ENCODE measurements around the gene TNNI3K.

The TNNI3K gene

GRCh38 chr1:74583397-74583796 is 348.2 kb downstream of the TNNI3K start:
- DNase-seq = no peak

- no peak for DNase-seq
These were observed 349.0 kb downstream of the TNNI3K start for GRCh38 chr1:74584185-74584584.

GRCh38 chr1:74586253-74586897 is 351.2 kb downstream of the TNNI3K start:
- no peak for DNase-seq

GRCh38 chr1:74587888-74588287 is 352.7 kb downstream of the TNNI3K start:
- no peak for DNase-seq

GRCh38 chr1:74590288-74590687 is 355.1 kb downstream of the TNNI3K start:
- no peak for DNase-seq

- no peak for DNase-seq
These were observed 356.8 kb downstream of the TNNI3K start for GRCh38 chr1:74591949-74592348.

GRCh38 chr1:74592580-74593355 is 357.6 kb downstream of the TNNI3K start:
- no peak for DNase-seq

Data from cortex of kidney (tissue), 1 donor.